Measurements from ENCODE around the gene CTIF. TPM values are rescaled to one million over a fixed set of nuclear protein-coding genes. Genes with fewer than 3 reads are reported as not detected.

Gene CTIF
- total RNA-seq, 2 donors from 2014 or later, result 30.6 to 61.2 TPM

GRCh38 chr18:48860269-48861180, 321.7 kb downstream of the CTIF start:
- TF ChIP-seq CTCF (IDR thresholded peaks at IDR 0.05), result no peak
- peak overlapping the region; percentile 4 to 35 for H3K27ac ChIP-seq
- peaks cover 0 to 23% of the 10 kb centered on the region in 2 donors for H3K4me1 ChIP-seq
- peaks cover 4% of the 10 kb centered on the region for H3K36me3 ChIP-seq
- no peak for DNase-seq (ENCODE audit: low spot score)
- no peaks in the 10 kb centered on the region for H3K9me3 ChIP-seq
- no peak overlapping the region for H3K4me3 ChIP-seq
- no peaks in the 10 kb centered on the region for H3K27me3 ChIP-seq

GRCh38 chr18:48861181-48861708, 322.4 kb downstream of the CTIF start:
- TF ChIP-seq CTCF (IDR thresholded peaks at IDR 0.05), result no peak
- Histone ChIP-seq H3K27me3 (no peaks in the 10 kb centered on the region), H3K9me3 (no peaks in the 10 kb centered on the region), H3K36me3 (peaks cover 4% of the 10 kb centered on the region), H3K4me1 (peaks cover 0 to 25% of the 10 kb centered on the region in 2 donors), H3K4me3 (no peak overlapping the region), H3K27ac (no peak overlapping the region)
- DNase-seq (ENCODE audit: low spot score), result no peak

GRCh38 chr18:48862132-48862531, 323.3 kb downstream of the CTIF start:
- H3K9me3 ChIP-seq, result no peaks in the 10 kb centered on the region
- H3K27ac ChIP-seq, result peak overlapping the region in 1 of 2 donors; percentile 64
- peaks cover 0 to 32% of the 10 kb centered on the region in 2 donors for H3K4me1 ChIP-seq
- H3K27me3 ChIP-seq, result no peaks in the 10 kb centered on the region
- H3K36me3 ChIP-seq, result peaks cover 4% of the 10 kb centered on the region
- DNase-seq (ENCODE audit: low spot score), result no peak
- TF ChIP-seq CTCF (IDR thresholded peaks at IDR 0.05), result no peak
- no peak overlapping the region for H3K4me3 ChIP-seq

- peak; percentile 93 for DNase-seq (ENCODE audit: low spot score)
- H3K9me3 ChIP-seq, result no peaks in the 10 kb centered on the region
- H3K36me3 ChIP-seq, result peaks cover 4% of the 10 kb centered on the region
- no peak for TF ChIP-seq CTCF (IDR thresholded peaks at IDR 0.05)
- H3K4me1 ChIP-seq, result peaks cover 0 to 32% of the 10 kb centered on the region in 2 donors
- no peaks in the 10 kb centered on the region for H3K27me3 ChIP-seq
- peak overlapping the region; percentile 20 to 64 for H3K27ac ChIP-seq
- no peak overlapping the region for H3K4me3 ChIP-seq
These were observed 323.9 kb downstream of the CTIF start for GRCh38 chr18:48862678-48863270.

- peaks cover 0 to 28% of the 10 kb centered on the region in 2 donors for H3K4me1 ChIP-seq
- TF ChIP-seq CTCF (IDR thresholded peaks at IDR 0.05), result no peak
- no peaks in the 10 kb centered on the region for H3K27me3 ChIP-seq
- peaks cover 4% of the 10 kb centered on the region for H3K36me3 ChIP-seq
- peak; percentile 77 for DNase-seq (ENCODE audit: low spot score)
- peak overlapping the region; percentile 20 to 64 for H3K27ac ChIP-seq
- H3K9me3 ChIP-seq, result no peaks in the 10 kb centered on the region
- no peak overlapping the region for H3K4me3 ChIP-seq
These were observed 324.7 kb downstream of the CTIF start for GRCh38 chr18:48863432-48864065.

Measured in right atrium auricular region (tissue), 2 donors.